ENCODE data around the gene CCDC171.

GRCh38 chr9:15570769-15571168 lies 17.9 kb downstream of the CCDC171 start:
- TF ChIP-seq, protein P1, sequence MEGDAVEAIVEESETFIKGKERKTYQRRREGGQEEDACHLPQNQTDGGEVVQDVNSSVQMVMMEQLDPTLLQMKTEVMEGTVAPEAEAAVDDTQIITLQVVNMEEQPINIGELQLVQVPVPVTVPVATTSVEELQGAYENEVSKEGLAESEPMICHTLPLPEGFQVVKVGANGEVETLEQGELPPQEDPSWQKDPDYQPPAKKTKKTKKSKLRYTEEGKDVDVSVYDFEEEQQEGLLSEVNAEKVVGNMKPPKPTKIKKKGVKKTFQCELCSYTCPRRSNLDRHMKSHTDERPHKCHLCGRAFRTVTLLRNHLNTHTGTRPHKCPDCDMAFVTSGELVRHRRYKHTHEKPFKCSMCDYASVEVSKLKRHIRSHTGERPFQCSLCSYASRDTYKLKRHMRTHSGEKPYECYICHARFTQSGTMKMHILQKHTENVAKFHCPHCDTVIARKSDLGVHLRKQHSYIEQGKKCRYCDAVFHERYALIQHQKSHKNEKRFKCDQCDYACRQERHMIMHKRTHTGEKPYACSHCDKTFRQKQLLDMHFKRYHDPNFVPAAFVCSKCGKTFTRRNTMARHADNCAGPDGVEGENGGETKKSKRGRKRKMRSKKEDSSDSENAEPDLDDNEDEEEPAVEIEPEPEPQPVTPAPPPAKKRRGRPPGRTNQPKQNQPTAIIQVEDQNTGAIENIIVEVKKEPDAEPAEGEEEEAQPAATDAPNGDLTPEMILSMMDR (IDR thresholded peaks at IDR 0.05; ENCODE audit: insufficient read depth, low read depth, low read length) = no peak
- TF ChIP-seq EZH2 (IDR thresholded peaks at IDR 0.05; ENCODE audit: insufficient read depth, low read length) = no peak

Measured in astrocyte (in vitro differentiated cells and primary cell).